Measurements from ENCODE around the gene TMEM225B.
"Not testable (repeated sequence)": the region's sequence is repeated elsewhere in the genome, so short reads cannot be mapped to it uniquely, and the experiment has no call there.

Gene TMEM225B

GRCh38 chr7:99597762-99598501 lies at the start of gene TMEM225B:
TMEM225B (plus strand) TSS chr7:99598267; CDS start chr7:99604389, 6,122 bp downstream.
- no peak for DNase-seq (ENCODE audit: low read depth in 3 of 3)

- not testable (repeated sequence) for DNase-seq (ENCODE audit: low read depth in 3 of 3)
Observed at GRCh38 chr7:99549545-99549944, 48.5 kb upstream of the TMEM225B start.

GRCh38 chr7:99551334-99551733 lies 46.7 kb upstream of the TMEM225B start:
- no peak for DNase-seq (ENCODE audit: low read depth in 3 of 3)

GRCh38 chr7:99551767-99552463 lies 46.2 kb upstream of the TMEM225B start, which contains the start of gene FAM200A:
FAM200A (minus strand) TSS chr7:99552114; CDS start chr7:99548407, 3,707 bp downstream.
- DNase-seq (ENCODE audit: low read depth in 3 of 3) = peak; percentile 66 to 74 (median 71)

- no peak for DNase-seq (ENCODE audit: low read depth in 3 of 3)
Observed at GRCh38 chr7:99553039-99553438, 45.0 kb upstream of the TMEM225B start.

GRCh38 chr7:99554939-99555338 lies 43.1 kb upstream of the TMEM225B start:
- DNase-seq (ENCODE audit: low read depth in 3 of 3) = no peak

- DNase-seq (ENCODE audit: low read depth in 3 of 3) = no peak
Observed at GRCh38 chr7:99557196-99557607, 40.9 kb upstream of the TMEM225B start.

GRCh38 chr7:99557940-99558305 lies 40.1 kb upstream of the TMEM225B start:
- DNase-seq (ENCODE audit: low read depth in 3 of 3) = no peak

GRCh38 chr7:99558306-99559174 lies 39.5 kb upstream of the TMEM225B start, which contains the start of gene ZNF655:
ZNF655 (plus strand) TSS chr7:99558642; CDS start chr7:99560560, 1,918 bp downstream.
- peak; percentile 73 to 78 (median 73) for DNase-seq (ENCODE audit: low read depth in 3 of 3)

GRCh38 chr7:99559175-99559915 lies 38.7 kb upstream of the TMEM225B start:
- no peak for DNase-seq (ENCODE audit: low read depth in 3 of 3)

- no peak for DNase-seq (ENCODE audit: low read depth in 3 of 3)
Observed at GRCh38 chr7:99560834-99561736, 37.0 kb upstream of the TMEM225B start.

GRCh38 chr7:99561737-99562051 lies 36.4 kb upstream of the TMEM225B start:
- no peak for DNase-seq (ENCODE audit: low read depth in 3 of 3)

- no peak for DNase-seq (ENCODE audit: low read depth in 3 of 3)
Observed at GRCh38 chr7:99562114-99562784, 35.8 kb upstream of the TMEM225B start.

GRCh38 chr7:99562832-99563231 lies 35.2 kb upstream of the TMEM225B start:
- DNase-seq (ENCODE audit: low read depth in 3 of 3) = peak in 1 of 3 experiments; percentile 15

GRCh38 chr7:99563650-99564049 lies 34.4 kb upstream of the TMEM225B start:
- DNase-seq (ENCODE audit: low read depth in 3 of 3) = no peak

GRCh38 chr7:99568770-99569169 lies 29.3 kb upstream of the TMEM225B start:
- not testable (repeated sequence) for DNase-seq (ENCODE audit: low read depth in 3 of 3)

- no peak for DNase-seq (ENCODE audit: low read depth in 3 of 3)
Observed at GRCh38 chr7:99571768-99572167, 26.3 kb upstream of the TMEM225B start.

GRCh38 chr7:99573257-99573656 lies 24.8 kb upstream of the TMEM225B start:
- DNase-seq (ENCODE audit: low read depth in 3 of 3) = no peak

GRCh38 chr7:99576251-99576650 lies 21.8 kb upstream of the TMEM225B start:
- DNase-seq (ENCODE audit: low read depth in 3 of 3) = no peak
